ENCODE measurements around the gene AP1B1.
"Not testable (repeated sequence)": the region's sequence is repeated elsewhere in the genome, so short reads cannot be mapped to it uniquely, and the experiment has no call there.

Gene AP1B1

DNA sequence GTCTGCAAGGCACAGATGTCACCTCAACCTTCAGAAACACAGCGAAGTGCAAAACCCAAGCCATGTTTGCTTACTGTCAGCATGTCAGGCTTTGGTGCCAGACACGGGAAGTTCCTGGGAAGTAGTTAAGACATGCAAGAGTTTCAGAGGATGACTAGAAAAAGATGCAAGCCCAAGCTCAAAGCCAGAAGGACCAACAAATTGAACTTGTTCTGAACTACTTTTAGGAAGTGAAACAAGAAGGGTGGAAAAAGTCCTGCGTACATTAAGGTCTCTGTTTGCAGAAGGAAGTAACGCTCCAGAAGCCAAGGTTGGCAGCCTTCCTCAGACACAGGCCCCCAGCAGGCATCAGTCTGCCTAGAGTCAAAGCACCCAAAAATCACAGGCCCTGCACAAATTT, 2.6 kb downstream of the AP1B1 start:
- DNase-seq = no peak

GRCh38 chr22:29385151-29385704, 3.1 kb downstream of the AP1B1 start:
- DNase-seq = no peak

GRCh38 chr22:29383740-29384139, 4.6 kb downstream of the AP1B1 start:
- no peak for DNase-seq

GRCh38 chr22:29382580-29383302, 5.6 kb downstream of the AP1B1 start:
- no peak for DNase-seq

DNA sequence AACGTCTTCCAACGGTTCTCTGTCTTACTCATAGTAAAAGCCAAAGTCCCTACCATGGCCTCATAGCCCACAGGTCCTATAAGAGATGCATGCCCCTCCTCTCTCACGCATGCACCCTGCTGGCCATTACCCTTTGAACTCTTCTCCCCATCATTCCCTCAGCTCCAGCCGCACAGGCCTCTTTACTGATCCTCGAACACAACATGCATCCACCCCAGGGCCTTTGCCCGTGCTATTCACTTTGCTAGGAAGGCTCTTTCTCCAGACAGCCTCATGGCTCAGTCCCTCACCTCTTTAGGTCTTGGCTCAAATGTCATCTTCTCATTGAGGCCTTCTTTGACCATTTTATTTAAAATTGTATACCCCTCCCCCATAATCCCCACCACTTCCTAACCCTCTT, 7.5 kb downstream of the AP1B1 start:
- no peak for DNase-seq

DNA sequence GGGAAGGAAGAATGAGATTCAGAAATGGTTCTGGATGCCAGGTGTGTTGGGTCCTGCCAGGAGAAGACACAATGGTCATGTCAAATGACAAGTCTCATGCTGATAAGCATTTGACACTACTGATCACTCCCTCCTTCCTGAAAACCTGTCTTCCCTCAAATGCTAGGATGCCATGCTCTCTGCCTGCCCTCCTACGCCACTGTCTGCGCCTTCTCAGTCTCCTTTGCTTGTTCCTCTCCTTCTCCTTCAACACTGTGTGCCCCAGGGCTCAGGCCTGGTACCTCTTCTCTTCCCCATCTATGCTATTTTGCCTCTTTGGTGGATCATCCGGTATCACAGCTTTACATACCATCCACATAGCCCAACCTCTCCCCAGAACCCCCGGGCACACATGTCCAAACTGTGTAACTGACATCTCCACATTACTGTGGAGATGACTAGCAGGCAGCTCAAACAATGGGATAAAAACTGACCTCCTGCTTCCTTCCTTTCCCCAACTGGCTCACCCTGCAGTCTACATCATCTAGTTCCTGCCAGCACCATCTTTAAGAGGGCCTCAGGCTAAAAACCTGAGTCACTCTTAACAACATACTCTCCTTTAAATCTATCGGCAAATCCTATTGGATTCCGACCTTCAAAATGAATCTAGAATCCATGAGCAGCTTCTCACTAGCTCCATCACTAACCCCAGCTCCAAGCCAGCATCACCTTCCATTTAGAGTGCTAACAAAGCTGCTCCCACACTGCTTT, 8.2 kb downstream of the AP1B1 start:
- no peak for DNase-seq

GRCh38 chr22:29379258-29379657, 9.1 kb downstream of the AP1B1 start:
- no peak for DNase-seq

GRCh38 chr22:29377979-29378378, 10.4 kb downstream of the AP1B1 start:
- no peak for DNase-seq

GRCh38 chr22:29376705-29377104, 11.7 kb downstream of the AP1B1 start:
- DNase-seq = not testable (repeated sequence)

- DNase-seq = no peak
Observed at GRCh38 chr22:29375398-29376076, 12.8 kb downstream of the AP1B1 start.

- not testable (repeated sequence) for DNase-seq
Observed at GRCh38 chr22:29374806-29375205, 13.6 kb downstream of the AP1B1 start.

DNA sequence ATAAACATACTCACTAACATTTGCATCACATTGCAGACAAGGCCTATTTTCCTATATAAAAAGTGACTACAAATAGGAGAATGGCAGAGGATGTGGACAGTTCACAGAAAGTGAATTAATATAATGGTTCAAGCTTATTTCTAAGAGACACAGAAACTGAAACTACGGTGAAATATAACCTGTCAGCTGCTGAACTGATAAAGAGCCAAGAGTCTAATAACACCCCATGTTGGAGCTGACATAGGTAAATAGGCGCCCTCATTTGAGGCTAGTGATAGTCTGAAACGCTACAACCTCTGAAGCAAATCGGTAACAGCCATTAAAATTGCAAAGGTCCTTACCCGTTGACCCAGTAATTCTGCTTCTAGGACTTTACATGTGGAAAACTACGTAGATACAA, 14.0 kb downstream of the AP1B1 start:
- no peak for DNase-seq

DNA sequence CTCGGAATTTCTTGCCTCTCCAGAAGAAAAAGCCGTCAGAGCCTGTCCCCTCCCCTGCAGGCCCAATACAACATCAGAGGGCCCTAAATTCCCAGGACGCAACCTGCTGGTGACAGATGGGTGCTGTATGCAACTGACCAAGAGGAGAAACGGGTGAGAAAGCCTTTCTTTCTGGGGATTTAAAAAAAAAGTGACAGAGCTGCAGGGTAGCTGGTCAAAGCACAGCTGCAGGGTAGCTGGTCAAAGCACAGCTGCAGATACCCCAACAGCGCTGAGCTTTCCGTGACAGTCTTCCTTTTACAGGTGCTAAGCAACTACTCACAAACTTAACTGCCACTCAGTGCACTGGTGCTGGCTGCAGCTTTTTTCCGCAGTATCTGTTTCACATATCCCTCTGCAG, 17.8 kb downstream of the AP1B1 start:
- DNase-seq = no peak

DNA sequence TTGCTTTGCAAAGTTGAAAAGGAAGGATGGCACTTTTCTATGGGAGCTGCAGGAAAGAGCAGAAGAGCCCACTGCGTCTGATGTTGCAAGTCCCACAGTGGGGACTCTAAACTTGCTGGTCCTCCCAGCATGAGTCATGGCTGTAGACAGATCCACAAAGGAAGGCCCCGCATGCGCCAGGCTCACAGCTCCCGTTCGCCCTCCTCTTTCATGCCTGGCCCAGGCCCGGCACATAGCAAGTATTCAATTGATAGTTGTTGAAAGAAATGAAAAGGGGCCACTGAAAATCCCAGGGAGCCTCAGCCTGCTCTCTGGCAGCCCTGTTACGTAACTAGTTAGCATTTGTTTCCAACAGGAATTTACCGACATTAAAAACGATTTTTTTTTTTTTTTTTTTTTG, 18.9 kb downstream of the AP1B1 start:
- no peak for DNase-seq

- no peak for DNase-seq
Observed at GRCh38 chr22:29359469-29359868, 28.9 kb downstream of the AP1B1 start.

GRCh38 chr22:29357193-29357890, 31.0 kb downstream of the AP1B1 start:
- DNase-seq = not testable (repeated sequence)

DNA sequence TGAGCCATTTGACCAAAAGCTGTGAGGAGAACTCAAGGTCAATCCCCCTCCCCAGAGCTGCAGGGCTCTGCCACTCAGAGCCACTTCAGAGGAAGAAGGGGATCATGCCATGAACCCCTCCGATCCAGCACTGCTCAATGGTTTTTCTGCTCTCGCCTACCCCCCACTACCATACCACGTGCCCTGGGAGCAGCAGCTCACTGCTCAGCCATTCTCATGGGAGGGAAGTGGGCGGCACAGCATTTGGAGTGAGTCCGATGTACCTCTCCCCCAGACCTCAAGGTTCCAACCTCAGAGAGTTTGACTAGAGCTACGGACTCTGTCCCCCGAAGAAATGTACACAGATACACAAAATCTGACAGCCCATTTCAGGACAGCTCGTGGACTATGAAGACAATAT, 34.5 kb downstream of the AP1B1 start:
- no peak for DNase-seq

GRCh38 chr22:29353286-29353685, 35.1 kb downstream of the AP1B1 start:
- DNase-seq = no peak

GRCh38 chr22:29352778-29353177, 35.6 kb downstream of the AP1B1 start:
- DNase-seq = no peak

DNA sequence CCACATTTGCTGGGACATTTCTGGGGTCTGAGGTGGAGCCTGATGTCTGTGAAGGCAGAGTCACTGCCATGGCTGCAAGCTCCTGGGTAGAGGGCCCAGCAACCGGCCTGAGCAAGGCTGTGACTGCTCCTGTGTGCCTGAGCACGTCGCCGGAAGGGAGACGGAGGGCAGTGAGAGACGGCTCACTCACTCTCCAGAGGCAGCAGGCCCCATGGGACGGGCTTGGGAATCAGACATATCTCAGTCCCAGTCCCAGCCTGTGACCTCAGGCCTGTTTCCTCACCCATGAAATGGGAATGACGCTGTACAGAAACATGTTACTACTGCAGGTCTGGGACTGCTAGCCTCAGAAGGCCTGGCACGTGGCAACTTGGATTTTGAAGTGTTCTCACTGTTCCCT, 36.5 kb downstream of the AP1B1 start:
- no peak for DNase-seq

- no peak for DNase-seq
Observed at GRCh38 chr22:29351042-29351441, 37.3 kb downstream of the AP1B1 start.

GRCh38 chr22:29348956-29349355, 39.4 kb downstream of the AP1B1 start:
- DNase-seq = no peak

- no peak for DNase-seq
Observed at GRCh38 chr22:29348041-29348440, 40.3 kb downstream of the AP1B1 start.

Measured in activated CD4-positive, alpha-beta T cell treated with anti-CD3 and anti-CD28 coated beads for 1 hour (primary cell).